GM19328 (cell line): ENCODE results near the gene PACRG.

Experiments used
- ATAC-seq: cut with Tn5 transposase; IDR thresholded peaks from one replicate; pipeline ENCODE4 v1.9.1; 2021; ENCODE audit warnings: mild to moderate bottlenecking, moderate library complexity; ENCODE audit not compliant: unreplicated experiment

Gene PACRG

GRCh38 chr6:163260111-163260895 is 532.5 kb downstream of the PACRG start:
- ATAC-seq: no peak

GRCh38 chr6:163260911-163261310 is 533.1 kb downstream of the PACRG start:
- ATAC-seq: no peak

GRCh38 chr6:163261361-163261760 is 533.6 kb downstream of the PACRG start:
- ATAC-seq: no peak

GRCh38 chr6:163262080-163262479 is 534.3 kb downstream of the PACRG start:
- no peak for ATAC-seq

- ATAC-seq: no peak
Measured at GRCh38 chr6:163263196-163263595, 535.4 kb downstream of the PACRG start.

GRCh38 chr6:163263998-163264661 is 536.4 kb downstream of the PACRG start:
- no peak for ATAC-seq

- ATAC-seq: no peak
Measured at GRCh38 chr6:163264662-163265035, 536.9 kb downstream of the PACRG start.

GRCh38 chr6:163281634-163282033 is 553.9 kb downstream of the PACRG start:
- ATAC-seq: no peak

GRCh38 chr6:163282672-163283071 is 554.9 kb downstream of the PACRG start:
- no peak for ATAC-seq

GRCh38 chr6:163284151-163284550 is 556.4 kb downstream of the PACRG start:
- ATAC-seq: no peak

GRCh38 chr6:163285691-163286090 is 557.9 kb downstream of the PACRG start:
- ATAC-seq: no peak

GRCh38 chr6:163287626-163288025 is 559.9 kb downstream of the PACRG start:
- no peak for ATAC-seq

- ATAC-seq: no peak
Measured at GRCh38 chr6:163288066-163288465, 560.3 kb downstream of the PACRG start.

GRCh38 chr6:163288915-163289314 is 561.1 kb downstream of the PACRG start:
- no peak for ATAC-seq

GRCh38 chr6:163289447-163289846 is 561.7 kb downstream of the PACRG start:
- ATAC-seq: no peak

GRCh38 chr6:163290545-163291274 is 562.9 kb downstream of the PACRG start:
- ATAC-seq: no peak

- ATAC-seq: no peak
Measured at GRCh38 chr6:163291622-163292021, 563.8 kb downstream of the PACRG start.

- ATAC-seq: no peak
Measured at GRCh38 chr6:163293286-163293685, 565.5 kb downstream of the PACRG start.

GRCh38 chr6:163294734-163295133 is 567.0 kb downstream of the PACRG start:
- ATAC-seq: no peak

- ATAC-seq: no peak
Measured at GRCh38 chr6:163296835-163297519, 569.2 kb downstream of the PACRG start.
